HG02798 (cell line): Measurements from ENCODE around the gene PHACTR3.
"Not testable (repeated sequence)": the region's sequence is repeated elsewhere in the genome, so short reads cannot be mapped to it uniquely, and the experiment has no call there.

Experiments
- ATAC-seq: cut with Tn5 transposase; IDR thresholded peaks from one replicate; pipeline ENCODE4 v1.9.1; 2021; ENCODE audit warnings: mild to moderate bottlenecking; ENCODE audit not compliant: unreplicated experiment, poor library complexity

Gene PHACTR3

DNA sequence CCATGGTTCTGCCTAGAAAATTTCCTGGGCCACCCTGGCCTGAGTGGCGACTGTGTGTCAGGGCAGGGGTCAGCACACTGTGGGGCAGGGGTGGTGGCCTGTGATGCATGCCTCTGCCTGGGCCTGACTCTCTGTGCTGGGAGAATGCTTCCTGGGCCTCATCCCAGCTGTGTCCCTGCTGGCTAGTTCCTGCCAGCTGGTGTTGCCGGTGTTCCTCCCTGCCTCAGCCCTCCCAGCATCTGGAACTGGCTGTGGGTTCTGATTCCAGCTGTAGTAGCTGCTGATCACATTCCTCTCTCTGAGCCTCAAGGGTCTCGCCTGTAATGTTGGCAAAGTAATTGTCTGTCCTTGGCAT, 227.6 kb downstream of the PHACTR3 start:
- no peak for ATAC-seq

DNA sequence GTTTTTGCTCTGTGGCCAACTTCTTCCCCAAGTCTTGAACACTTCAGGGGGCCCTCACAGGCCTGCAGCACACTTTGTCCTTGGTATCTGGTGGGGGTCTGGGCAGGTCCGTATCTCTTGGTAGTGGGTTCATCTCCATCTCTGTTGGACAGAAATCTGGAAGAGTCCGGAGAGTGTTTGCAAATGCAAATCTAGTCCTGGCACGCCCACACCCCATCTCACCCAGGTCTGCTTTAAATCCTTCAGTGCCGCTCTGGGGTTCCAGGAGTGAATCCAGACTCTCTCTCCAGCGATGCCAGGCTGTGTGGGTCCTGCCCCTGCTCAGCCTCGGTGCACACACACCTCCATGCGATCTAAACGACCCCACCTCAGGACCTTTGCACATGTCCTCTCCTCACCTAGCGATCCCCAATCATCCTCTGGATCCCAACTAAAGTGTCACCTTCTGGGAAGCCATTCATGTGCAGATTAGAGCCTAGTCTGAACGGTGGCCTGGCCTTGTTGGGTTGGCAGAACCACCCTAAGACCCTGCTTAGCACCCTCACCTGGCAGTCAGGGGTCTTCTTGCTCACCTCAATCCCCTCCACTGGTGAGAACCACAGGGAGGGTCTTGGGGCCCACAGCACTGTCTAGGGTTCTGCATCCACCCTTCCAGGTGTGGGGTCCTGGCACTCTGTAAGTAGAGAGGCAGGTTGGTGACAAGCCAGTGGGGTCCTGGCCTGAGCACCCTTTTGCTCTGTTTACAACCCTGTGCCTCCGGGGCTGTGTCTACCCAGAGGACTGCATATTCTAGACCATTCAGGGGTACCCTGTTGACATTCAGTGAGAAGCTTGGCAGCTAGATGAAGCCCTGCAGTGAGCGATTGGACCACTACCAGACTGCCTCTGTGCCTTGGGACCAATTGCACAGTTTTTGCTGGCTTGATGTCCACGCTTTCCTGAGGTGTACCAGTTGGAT, 228.3 kb downstream of the PHACTR3 start:
- no peak for ATAC-seq

DNA sequence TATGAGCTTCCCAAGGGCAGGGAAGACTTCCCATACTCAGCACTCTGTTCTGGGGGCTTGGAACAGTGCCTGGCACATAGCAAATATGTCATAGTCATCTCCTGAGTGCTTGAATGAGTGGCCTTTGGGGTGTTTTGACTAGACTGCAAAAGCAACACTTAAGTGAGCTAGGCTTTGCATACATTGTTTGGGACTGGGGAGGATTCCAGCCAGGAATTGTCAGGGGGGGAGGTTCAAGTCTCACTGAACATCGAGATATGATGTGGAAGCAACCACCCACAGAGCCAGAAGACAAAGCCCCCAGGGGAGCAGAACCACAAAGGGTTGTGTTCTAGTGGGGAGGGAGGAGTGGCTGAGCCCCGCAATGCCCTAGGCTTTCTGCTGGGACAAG, 230.7 kb downstream of the PHACTR3 start:
- no peak for ATAC-seq

DNA sequence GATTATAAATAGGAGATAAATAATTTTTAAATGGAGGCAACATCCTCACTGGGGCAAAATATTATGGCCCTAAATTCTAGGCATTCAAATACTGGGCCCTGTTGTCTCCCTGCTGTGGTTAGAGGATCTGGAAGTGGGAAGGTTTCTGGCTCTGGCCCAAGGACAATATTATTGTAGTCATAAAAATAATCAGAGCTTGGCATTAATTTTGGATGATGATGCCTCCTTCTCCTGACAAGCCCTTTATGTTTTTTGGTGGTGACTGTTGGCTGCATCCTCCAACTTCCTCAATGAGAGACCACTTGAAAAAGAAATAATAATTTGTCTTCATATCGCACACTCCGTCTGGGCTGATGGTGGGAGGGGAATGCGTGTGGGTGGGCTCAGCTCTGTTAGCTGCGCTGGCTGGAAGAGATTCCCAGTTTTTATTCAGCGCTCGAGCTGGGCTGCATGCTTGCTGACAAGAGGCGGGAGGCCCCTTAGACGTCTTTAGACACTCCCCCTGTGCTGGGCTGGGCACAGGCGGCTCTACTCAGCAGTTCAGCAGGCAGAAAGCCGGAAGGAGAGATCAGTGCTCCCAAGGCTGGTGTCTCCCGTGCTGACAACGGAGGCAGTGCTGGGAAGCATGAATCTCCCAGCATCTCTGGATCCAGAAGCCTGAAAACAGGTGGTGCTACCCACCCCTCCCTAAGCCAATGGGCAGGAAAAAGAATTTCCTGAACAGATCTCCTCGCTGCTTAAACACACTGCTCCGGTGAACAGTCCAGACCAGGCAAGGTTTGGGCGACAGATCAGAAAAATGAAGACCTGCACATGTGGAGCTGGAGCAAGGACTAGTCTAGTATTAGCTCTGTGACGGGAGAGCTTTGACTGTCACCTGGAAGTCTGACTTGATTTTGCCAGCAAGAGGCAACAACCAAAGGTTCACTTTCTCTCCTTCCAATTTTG, 231.4 kb downstream of the PHACTR3 start:
- ATAC-seq = no peak

DNA sequence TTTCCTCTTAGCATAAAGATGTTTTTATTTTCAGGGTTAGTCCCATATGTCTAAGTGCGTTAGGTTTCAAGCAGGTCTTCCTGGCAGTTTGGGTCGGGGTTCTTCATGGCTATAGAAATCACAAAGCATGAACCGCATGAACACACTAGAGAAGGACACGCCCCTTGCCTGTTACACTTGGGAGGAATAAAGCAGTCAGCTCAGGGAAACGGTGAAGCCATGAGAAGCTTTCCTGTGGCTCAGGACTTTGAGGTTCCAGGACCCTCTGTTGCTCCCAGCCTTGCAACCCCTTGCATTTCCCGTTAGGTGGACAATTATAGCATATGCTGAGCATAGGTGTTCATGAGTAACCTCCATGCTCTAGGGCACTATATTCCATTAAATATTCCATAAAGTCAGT, 232.4 kb downstream of the PHACTR3 start:
- ATAC-seq = no peak

DNA sequence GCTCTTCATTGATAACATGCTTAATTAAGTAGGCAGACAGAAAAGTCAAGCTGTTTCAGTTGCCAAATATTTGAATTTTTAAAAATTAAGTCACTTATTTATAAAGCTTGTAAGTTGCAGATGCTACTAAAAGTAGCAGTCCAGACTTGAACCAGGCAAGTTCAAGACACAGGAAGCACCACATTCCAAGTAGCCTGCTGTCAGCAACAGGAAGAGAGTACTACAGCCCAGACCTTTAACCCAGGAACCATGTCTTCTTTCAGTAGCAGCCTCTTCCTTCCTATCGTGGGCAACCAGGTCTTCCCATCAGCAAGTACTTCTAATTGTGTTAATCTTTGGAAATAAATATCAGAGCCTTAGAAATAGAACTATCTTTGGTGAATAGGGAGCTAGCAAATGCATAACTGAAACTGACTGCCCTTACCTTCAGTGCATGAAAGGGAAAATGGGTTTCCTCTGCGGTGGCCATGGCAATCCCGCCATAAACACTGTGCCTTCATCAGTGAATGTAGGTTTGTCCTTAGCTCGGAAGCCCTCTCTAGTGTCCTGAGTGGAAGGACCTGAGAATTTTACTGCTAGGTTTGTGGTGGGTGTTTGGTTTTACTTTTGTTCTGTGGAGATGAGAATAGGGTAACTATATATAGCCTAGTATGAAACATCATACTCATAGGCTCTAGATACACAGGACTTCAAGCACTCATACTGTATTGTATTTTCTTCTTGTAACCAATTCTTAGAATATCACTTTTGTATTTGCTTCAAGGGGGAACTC, 233.5 kb downstream of the PHACTR3 start:
- ATAC-seq = peak; percentile 86

DNA sequence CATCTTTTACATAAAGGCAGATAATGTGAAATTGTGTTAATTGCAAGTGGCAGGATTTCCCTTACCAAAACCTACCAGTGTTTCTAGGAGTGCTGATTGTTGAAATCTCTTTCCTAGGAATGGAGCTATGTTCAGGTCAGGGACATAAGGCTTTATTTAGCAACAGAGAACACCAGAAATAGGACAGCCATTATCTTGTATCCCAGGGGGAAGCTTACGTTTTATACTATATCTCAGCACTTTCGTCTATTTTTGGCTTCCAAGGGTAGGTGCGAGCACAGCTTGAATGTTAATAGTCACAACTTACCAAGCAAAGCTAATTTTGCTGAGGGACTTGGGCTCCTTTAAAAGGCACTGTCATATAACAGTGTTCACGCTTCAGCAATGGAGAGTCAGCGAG, 235.1 kb downstream of the PHACTR3 start:
- ATAC-seq = no peak

DNA sequence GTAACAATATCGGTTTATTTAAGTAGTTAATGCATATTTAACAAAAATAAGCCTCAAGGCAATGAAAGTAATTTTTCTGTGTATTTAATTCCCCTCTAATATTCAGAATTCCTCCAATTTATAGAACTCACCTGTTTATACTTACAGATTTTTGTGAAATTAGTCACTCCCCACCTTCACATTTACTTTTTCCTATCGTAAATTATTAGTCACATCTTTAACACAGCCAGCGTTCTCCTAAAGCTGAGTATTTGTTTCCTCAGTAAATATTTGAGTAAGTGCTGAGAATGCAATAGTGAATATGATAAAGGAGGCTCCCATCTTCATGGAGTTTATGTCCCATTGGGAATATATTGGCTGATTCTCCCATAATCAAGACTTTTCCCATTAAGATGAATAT, 241.1 kb downstream of the PHACTR3 start:
- ATAC-seq = no peak

DNA sequence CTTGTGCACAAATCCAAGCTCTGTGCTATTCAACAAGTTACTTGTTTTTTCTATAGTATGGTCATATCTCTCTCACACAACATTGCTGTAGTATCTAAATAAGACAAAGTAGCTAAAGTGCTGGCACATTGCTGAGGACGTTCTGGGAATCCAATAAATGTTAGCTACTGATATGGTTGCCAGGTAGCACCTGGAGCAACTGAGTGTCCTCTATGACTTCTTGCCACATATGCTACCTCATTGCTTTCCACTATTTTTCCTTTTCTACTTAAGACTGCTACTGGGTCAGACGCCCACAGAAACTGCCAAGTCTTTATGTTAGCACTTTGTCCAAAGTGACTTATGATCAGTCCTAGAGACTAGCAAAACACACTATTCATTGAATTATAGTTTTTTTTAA, 243.8 kb downstream of the PHACTR3 start:
- no peak for ATAC-seq

DNA sequence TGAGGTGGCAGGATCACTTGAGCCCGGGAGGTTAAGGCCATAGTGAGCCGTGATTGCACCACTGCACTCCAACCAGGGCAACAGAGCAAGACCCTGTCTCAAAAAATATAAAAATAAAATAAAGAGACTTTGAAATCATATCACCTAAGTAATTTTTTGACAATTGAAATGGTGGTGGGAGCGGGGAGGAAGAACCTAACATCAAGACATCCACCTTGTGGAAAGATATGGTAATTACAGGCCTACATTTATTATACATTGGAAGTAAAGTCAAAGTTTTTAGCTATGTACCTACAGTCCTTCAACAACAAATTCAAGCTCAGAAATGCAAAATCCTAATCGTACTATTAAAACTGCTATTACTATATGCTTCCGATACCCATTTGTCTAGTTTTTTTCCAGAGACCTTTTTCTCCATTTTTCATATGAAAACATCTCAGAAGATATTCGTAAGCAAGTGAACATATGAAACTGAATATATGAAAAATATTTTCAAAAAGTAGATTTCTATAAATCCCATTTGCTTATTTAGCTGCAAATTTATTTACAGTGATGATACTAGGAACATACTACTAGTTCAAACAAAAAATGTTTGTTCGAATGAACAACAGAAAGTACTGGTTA, 245.8 kb downstream of the PHACTR3 start:
- no peak for ATAC-seq

DNA sequence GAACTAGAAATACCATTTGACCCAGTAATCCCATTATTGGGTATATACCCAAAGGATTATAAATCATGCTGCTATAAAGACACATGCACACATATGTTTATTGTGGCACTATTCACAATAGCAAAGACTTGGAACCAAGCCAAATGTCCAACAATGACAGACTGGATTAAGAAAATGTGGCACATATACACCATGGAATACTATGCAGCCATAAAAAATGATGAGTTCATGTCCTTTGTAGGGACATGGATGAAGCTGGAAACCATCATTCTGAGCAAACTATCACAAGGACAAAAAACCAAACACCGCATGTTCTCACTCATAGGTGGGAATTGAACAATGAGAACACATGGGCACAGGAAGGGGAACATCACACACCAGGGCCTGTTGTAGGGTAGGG, 252.2 kb downstream of the PHACTR3 start:
- not testable (repeated sequence) for ATAC-seq

DNA sequence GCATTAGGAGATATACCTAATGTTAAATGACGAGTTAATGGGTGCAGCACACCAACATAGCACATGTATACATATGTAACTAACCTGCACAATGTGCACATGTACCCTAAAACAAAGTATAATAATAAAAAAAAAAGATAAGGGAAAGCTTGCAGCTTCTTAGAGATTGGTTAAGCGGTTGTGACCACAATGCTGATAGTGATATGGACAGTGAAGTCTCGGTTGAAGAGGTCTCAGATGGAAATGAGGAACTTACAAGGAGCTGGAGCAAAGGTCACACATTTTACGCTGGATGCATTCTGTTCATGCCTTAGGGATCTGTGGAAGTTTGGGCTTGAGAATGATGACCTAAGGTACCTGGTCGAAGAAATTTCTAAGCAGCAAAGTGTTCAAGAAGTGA, 252.6 kb downstream of the PHACTR3 start:
- ATAC-seq = not testable (repeated sequence)

DNA sequence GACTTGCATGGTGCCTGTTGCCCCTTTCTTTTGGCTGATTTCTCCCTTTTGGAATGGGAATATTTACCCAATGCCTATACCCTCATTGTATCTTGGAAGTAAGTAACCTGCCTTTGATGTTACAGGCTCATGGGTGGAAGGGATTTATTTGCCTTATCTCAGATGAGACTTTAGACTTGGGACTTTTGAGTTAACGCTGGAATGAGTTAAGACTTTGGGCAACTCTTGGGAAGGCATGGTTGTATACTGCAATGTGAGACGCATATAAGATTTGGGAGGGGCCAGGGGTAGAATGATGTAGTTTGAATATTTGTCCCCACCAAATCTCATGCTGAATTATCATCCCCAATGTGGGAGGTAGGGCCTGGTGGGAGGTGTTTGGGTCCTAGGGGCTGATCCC, 253.6 kb downstream of the PHACTR3 start:
- no peak for ATAC-seq

DNA sequence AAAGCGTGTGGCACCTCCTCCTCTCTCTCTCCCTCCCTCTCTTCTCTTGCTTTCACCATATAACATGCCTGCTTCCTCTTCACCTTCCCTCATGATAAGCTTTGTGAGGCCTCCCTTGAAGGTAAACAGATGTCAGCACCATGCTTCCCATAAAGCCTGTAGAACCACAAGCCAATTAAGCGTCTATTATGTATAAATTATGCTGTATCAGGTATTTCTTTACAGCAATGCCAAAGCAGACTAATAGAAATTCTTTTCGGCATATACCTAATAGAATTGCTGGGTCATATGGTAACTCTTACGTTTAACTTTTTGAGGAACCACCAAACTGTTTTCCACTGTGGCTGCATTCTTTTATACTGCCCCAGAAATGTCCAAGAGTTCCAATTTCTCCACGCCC, 254.1 kb downstream of the PHACTR3 start:
- ATAC-seq = no peak

DNA sequence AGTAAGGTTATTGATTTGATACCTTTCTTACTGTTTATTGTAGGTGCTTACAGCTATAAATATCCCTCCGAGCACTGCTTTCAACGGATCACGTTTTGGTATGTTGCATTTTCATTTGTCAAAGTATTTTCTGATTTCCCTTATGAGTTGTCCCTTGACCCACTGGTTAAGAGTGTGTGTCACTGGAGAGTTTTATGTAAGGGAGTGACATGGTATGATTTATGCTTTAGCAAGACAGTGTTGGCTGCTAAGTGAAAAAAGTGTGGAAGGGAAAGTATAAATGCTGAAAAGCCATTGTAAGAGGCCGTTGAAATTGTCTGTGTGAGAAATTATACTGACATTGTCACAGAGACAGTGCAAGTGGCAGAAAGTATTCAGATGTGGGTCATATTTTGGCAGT, 257.1 kb downstream of the PHACTR3 start:
- ATAC-seq = no peak

DNA sequence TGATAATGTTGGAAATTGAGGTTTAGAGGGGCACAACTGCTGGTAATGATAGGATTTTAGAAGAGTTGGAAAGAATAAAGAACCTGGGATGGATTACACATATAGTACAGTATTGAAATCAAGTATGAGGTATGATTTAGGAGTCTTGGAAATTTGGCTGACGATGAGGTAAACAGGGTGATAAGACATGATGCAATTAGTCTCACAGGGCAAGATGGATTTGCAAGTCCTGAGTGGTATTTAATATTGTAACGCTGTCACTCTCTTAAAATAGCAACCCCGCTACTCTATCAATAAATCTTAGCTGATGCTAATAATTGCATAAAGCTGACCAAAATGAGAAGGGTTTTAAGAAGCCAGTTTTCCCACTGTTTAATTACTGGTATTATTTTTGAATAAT, 258.7 kb downstream of the PHACTR3 start:
- ATAC-seq = no peak

DNA sequence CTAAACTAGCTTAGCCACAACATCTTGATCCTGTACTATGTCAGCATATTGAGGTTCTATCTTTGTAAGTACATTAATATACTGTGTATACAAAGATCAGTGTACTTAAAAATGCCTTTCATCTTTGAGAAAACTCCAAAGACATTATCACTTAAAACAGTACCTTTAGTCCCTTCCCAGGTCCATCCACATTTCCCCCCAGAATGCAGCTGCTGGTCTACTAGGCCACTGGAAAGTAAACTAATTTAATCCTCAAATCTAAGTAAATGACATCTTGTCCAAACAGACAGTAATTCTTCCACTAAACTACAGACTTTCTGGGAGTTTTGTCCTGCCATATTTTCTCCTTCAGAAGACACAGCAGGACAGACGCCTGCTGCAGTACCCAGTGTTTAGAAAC, 260.4 kb downstream of the PHACTR3 start:
- no peak for ATAC-seq

DNA sequence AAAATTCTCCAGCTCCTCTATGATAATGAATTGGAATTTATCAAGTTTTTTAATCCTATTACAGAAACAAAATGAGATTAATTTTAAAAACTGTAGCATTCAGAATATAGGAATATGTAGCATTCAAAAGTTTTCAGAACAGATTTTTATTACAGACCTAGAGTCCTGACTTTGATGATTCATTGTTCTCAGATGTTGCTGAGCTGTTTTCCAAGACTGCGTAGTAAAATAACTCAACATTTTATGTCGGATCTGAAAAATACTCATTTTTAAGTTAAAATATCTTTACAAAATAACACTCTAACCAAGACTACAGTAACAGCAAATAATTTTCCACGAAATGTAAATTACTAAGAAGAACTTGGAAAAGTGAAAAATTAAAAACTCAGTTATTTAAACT, 262.0 kb downstream of the PHACTR3 start:
- ATAC-seq = no peak

DNA sequence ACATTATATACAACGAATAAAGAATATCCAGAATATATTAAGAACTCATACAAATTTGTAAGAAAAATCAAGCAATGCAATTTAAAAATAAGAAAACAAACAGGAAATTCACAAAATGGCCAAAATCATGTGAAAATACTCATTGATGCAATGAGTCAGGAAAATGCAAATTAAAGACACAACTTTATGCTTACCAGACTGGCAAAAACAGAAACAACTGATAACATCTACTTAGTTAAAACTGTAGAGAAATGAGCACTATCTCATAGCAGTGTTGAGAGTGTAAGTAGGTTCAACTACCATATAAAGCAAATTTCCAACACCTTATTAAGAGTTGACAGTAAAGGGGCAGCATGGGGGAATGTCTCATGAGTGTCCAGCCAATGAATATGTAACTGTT, 266.8 kb downstream of the PHACTR3 start:
- no peak for ATAC-seq

DNA sequence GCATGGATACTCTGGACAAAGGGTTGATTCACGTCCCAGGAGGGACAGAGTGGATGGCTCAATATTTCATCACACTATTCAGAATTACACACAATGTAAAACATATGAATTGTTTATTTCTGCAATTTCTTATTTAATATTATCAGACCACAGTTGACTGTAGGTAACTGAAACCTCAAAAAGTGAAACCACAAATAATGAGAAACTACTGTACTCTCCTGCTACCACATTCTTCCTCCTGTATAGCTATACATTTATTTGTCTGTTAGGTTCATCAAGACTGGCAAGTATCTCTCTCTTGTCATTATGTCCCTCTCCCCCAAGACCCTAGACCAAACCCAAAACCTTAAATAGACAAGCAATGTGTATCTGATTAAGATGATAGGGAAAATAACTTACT, 269.1 kb downstream of the PHACTR3 start:
- ATAC-seq = no peak
